Upper lobe of right lung (tissue), 1 donor: ENCODE data around the gene IL19. TPM values are rescaled to one million over a fixed set of nuclear protein-coding genes. Genes with fewer than 3 reads are reported as not detected.

Experiments used
- ATAC-seq: fragments of 200-7000 bp; cut with Tn5 transposase; one replicate; pipeline ENCODE4 v1.9.1; 2020; ENCODE audit warnings: mild to moderate bottlenecking, moderate library complexity
- DNase-seq: peaks from one replicate; pipeline ENCODE4 v3.0.0-alpha.2; 2020
- H3K27ac ChIP-seq: fragments of 200-600 bp; one replicate; pipeline ENCODE4 v1.8.0; 2022
- H3K27me3 ChIP-seq: fragments of 200-600 bp; one replicate; pipeline ENCODE4 v1.8.0; 2022; ENCODE audit warnings: mild to moderate bottlenecking
- H3K36me3 ChIP-seq: fragments of 200-600 bp; one replicate; pipeline ENCODE4 v1.8.0; 2022
- H3K4me1 ChIP-seq: fragments of 200-600 bp; one replicate; pipeline ENCODE4 v1.8.0; 2022
- H3K4me3 ChIP-seq: fragments of 200-600 bp; one replicate; pipeline ENCODE4 v1.8.0; 2022; ENCODE audit warnings: mild to moderate bottlenecking
- H3K9me3 ChIP-seq: fragments of 200-600 bp; one replicate; pipeline ENCODE4 v1.8.0; 2022
- intact Hi-C: fragments of 100-400 bp; cut with DNase I; formaldehyde crosslinking; loops from one replicate; pipeline ENCODE4 v1.11.0; 2022
- total RNA-seq: library from RNA; stranded (reverse); fragmentation: NEBNext Ultra II Directional; extraction: Animal tissue kit (Norgen Biotek cat#: 25700); gene quantifications from one replicate; pipeline ENCODE4 v1.2.1, GENCODE V29; 2021
- TF ChIP-seq, protein P1 (sequence below): fragments of 200-600 bp; IDR thresholded peaks from one replicate; pipeline ENCODE4 v1.8.0; 2022; ENCODE audit warnings: antibody characterized with exemption
- donor health status: DM: no; HTN: yes; CAD: no; lungs with severe emphysema.

IL19 gene
- total RNA-seq, 1 donor from 2014 or later: not detected

DNA sequence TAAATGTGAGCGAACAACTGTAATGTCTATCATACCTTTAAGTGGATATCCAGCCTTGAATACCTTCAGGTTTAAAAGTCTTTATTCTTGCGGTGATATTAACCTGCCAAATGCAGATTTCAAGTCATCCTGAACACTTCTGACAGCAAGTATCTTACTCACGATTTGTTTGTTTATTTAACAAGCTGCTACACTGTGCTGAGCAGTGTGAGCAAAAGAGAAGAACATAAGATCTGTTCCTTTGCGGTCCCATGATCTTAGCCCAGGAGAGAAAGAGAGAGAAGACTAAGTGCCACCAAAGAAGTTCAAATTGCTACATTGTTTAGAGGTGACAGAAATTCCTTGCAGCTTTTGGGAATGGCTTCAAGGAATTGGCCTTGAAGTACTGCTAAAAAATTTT is 117.1 kb downstream of the IL19 start:
- Histone ChIP-seq H3K4me3 (no peak overlapping the region), H3K27me3 (no peaks in the 10 kb centered on the region), H3K27ac (no peak overlapping the region), H3K4me1 (peaks cover 24% of the 10 kb centered on the region), H3K9me3 (no peaks in the 10 kb centered on the region), H3K36me3 (no peaks in the 10 kb centered on the region)
- TF ChIP-seq, protein P1, sequence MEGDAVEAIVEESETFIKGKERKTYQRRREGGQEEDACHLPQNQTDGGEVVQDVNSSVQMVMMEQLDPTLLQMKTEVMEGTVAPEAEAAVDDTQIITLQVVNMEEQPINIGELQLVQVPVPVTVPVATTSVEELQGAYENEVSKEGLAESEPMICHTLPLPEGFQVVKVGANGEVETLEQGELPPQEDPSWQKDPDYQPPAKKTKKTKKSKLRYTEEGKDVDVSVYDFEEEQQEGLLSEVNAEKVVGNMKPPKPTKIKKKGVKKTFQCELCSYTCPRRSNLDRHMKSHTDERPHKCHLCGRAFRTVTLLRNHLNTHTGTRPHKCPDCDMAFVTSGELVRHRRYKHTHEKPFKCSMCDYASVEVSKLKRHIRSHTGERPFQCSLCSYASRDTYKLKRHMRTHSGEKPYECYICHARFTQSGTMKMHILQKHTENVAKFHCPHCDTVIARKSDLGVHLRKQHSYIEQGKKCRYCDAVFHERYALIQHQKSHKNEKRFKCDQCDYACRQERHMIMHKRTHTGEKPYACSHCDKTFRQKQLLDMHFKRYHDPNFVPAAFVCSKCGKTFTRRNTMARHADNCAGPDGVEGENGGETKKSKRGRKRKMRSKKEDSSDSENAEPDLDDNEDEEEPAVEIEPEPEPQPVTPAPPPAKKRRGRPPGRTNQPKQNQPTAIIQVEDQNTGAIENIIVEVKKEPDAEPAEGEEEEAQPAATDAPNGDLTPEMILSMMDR: no peak
- DNase-seq: no peak
- intact Hi-C loops: no loop called here
- no peak for ATAC-seq

DNA sequence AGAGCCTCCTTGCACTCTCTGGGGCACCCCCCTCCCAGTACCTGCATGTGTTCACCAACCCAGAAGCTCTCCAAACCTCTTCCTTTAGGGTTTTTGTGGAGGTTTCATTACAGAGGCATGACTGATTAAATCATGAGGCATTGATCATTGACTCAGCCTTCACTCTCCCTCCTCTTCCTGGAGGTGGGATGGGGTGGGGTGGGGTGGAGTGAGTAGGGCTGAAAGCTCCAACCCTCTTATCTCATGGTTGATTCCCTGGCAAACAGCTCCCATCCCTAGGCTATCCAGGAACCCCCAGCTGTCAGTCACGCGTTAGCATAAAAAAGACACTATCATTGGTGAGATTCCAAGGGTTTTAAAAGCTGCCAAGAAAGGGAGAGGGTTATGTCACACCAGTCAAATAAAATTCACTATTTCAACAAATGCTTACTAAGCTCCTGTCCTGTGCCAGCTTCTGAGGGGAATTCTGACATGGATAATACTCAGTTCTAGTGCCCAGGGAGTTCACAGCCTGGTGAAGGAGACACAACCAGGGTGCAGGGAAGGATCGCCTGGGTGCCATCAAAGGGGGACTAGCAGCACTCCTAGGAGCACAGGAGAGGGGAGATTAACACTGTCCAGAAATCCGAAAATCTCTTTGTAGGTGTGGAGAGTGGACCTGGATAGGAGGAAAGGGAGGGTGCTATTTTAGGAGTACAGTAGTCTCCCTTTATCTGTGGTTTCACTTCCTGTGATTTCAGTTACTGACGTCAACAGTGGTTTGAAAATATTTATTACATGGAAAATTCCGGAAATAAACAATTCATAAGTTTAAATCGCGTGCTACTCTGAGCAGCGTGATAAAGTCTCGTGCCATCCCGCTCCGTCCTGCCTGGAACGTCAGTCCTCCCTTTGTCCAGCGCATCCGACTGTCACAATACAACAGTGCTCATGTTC is 119.8 kb downstream of the IL19 start:
- H3K27ac ChIP-seq: no peak overlapping the region

DNA sequence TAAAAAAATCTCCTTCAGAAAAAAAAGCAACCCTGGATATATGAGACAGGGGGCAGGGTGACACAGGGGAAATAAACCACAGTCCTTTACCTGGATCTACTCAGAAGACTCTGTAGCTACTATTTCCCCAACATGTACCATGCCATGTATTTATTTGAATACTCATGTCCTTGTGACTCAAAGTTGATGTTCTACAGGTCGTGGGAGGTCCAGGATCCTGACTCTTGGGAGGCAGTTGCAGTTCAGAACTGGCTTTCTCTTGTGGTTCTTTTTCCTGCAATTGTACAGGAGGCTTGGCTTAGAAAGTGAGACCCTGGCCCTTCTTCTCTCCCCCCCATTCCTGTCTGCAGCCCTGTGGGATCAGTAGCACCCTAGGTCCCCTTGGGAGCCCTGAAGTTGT is 120.8 kb downstream of the IL19 start:
- intact Hi-C loops: no loop called here
- Histone ChIP-seq H3K9me3 (no peaks in the 10 kb centered on the region), H3K4me3 (no peak overlapping the region), H3K27ac (no peak overlapping the region), H3K4me1 (peaks cover 38% of the 10 kb centered on the region), H3K36me3 (no peaks in the 10 kb centered on the region), H3K27me3 (no peaks in the 10 kb centered on the region)
- DNase-seq: no peak
- TF ChIP-seq, protein P1: no peak
- no peak for ATAC-seq

More for the DNA sequence above, 119.8 kb downstream of the IL19 start:
- no peaks in the 10 kb centered on the region for H3K27me3 ChIP-seq
- H3K4me3 ChIP-seq: no peak overlapping the region
- ATAC-seq (peak; percentile 63), DNase-seq (no peak)
- intact Hi-C loops: no loop called here
- H3K9me3 ChIP-seq: no peaks in the 10 kb centered on the region
- H3K4me1 ChIP-seq: peaks cover 29% of the 10 kb centered on the region
- TF ChIP-seq, protein P1: no peak
- H3K36me3 ChIP-seq: no peaks in the 10 kb centered on the region

Other genes with a start within 250 kb of the IL19 start
- gene EIF2D, start 158.3 kb upstream of the IL19 start, total RNA-seq: 49.8 TPM
- 8.1 TPM for gene DYRK3, start 135.2 kb upstream of the IL19 start, total RNA-seq
- gene MAPKAPK2, start 85.9 kb upstream of the IL19 start, total RNA-seq: 92.3 TPM
- 0.67 TPM for gene IL10, start 1.7 kb downstream of the IL19 start, total RNA-seq
- gene IL20, start 94.8 kb downstream of the IL19 start, total RNA-seq: not detected
- gene IL24, start 126.7 kb downstream of the IL19 start, total RNA-seq: not detected
- gene FCMR, start 151.2 kb downstream of the IL19 start, total RNA-seq: 12.6 TPM
- gene PIGR, start 175.7 kb downstream of the IL19 start, total RNA-seq: 700 TPM
- not detected for gene FCAMR, start 199.7 kb downstream of the IL19 start, total RNA-seq